GM23338 (cell line): Measurements from ENCODE around the gene MARCHF9. TPM values are rescaled to one million over a fixed set of nuclear protein-coding genes. Genes with fewer than 3 reads are reported as not detected.

ENCODE experiments used
- ATAC-seq: fragments of 200-7000 bp; cut with Tn5 transposase; 3 replicates; pipeline ENCODE4 v1.9.1; 2020
- DNase-seq: peaks from one replicate; pipeline ENCODE4 v3.0.0-alpha.2; 2015; ENCODE audit warnings: low spot score
- H2AFZ ChIP-seq: fragments of 200-600 bp; sonication (generic); 2 replicates; pipeline ENCODE4 v1.8.0; 2016; ENCODE audit warnings: antibody characterized with exemption, mild to moderate bottlenecking, moderate library complexity
- H3F3A ChIP-seq: fragments of 200-600 bp; sonication (generic); replicated peaks from 2 replicates; pipeline ENCODE4 v1.8.0; 2017; ENCODE audit warnings: antibody characterized with exemption, mixed run types, low read depth
- H3K27ac ChIP-seq: fragments of 200-600 bp; sonication (generic); 2 replicates; pipeline ENCODE4 v1.6.1; 2016; ENCODE audit warnings: low read depth
- H3K27me3 ChIP-seq: fragments of 200-600 bp; sonication (generic); 2 replicates; pipeline ENCODE4 v1.8.0; 2016; ENCODE audit warnings: mild to moderate bottlenecking, mixed run types, moderate library complexity; ENCODE audit not compliant: insufficient read depth
- H3K36me3 ChIP-seq: fragments of 200-600 bp; sonication (generic); 2 replicates; pipeline ENCODE4 v1.8.0; 2016; ENCODE audit warnings: mild to moderate bottlenecking; ENCODE audit not compliant: insufficient read depth
- H3K4me1 ChIP-seq: fragments of 200-600 bp; sonication (generic); 2 replicates; pipeline ENCODE4 v1.8.0; 2016; ENCODE audit warnings: mild to moderate bottlenecking, moderate library complexity; ENCODE audit not compliant: insufficient read depth
- H3K4me2 ChIP-seq: fragments of 200-600 bp; sonication (generic); 2 replicates; pipeline ENCODE4 v1.7.1; 2017; ENCODE audit warnings: mixed run types
- H3K4me3 ChIP-seq: fragments of 200-600 bp; sonication (generic); 2 replicates; pipeline ENCODE4 v1.6.1; 2016; ENCODE audit warnings: mixed run types
- H3K79me2 ChIP-seq: fragments of 200-600 bp; sonication (generic); replicated peaks from 2 replicates; pipeline ENCODE4 v1.8.0; 2017; ENCODE audit warnings: mild to moderate bottlenecking; ENCODE audit not compliant: insufficient read depth
- H3K9me2 ChIP-seq: fragments of 200-600 bp; sonication (generic); 2 replicates; pipeline ENCODE4 v1.8.0; 2017; ENCODE audit not compliant: insufficient read depth
- H4K20me1 ChIP-seq: fragments of 200-600 bp; sonication (generic); replicated peaks from 2 replicates; pipeline ENCODE4 v1.8.0; 2017; ENCODE audit warnings: mild to moderate bottlenecking; ENCODE audit not compliant: insufficient read depth
- H3K27ac Mint-ChIP-seq: 2 replicates; pipeline ENCODE4 v1.8.0; 2020; ENCODE audit warnings: inconsistent platforms, mild to moderate bottlenecking, moderate library complexity, mixed read lengths
- H3K27me3 Mint-ChIP-seq: 3 replicates; pipeline ENCODE4 v1.8.0; 2022; ENCODE audit warnings: low read depth, mild to moderate bottlenecking, moderate library complexity, mixed read lengths, inconsistent platforms; ENCODE audit not compliant: insufficient read depth, poor library complexity
- H3K36me3 Mint-ChIP-seq: 3 replicates; pipeline ENCODE4 v1.8.0; 2021; ENCODE audit warnings: low read depth, mild to moderate bottlenecking, inconsistent platforms, moderate library complexity, mixed read lengths
- H3K4me1 Mint-ChIP-seq: 3 replicates; pipeline ENCODE4 v1.8.0; 2020; ENCODE audit warnings: mild to moderate bottlenecking, inconsistent platforms, mixed read lengths
- H3K4me3 Mint-ChIP-seq: 3 replicates; pipeline ENCODE4 v1.8.0; 2021; ENCODE audit warnings: moderate library complexity, mild to moderate bottlenecking, inconsistent platforms, mixed read lengths
- H3K9me3 Mint-ChIP-seq: 3 replicates; pipeline ENCODE4 v1.8.0; 2020; ENCODE audit warnings: moderate library complexity, mild to moderate bottlenecking, inconsistent platforms, mixed read lengths
- CREB1 ChIP-seq: fragments of 250-450 bp; sonication (Bioruptor Pico); IDR thresholded peaks from 2 replicates; pipeline ENCODE4 v1.5.0; 2020; ENCODE audit warnings: low read depth, mild to moderate bottlenecking, moderate library complexity
- EZH2phosphoT487 ChIP-seq: fragments of 200-600 bp; sonication (generic); IDR thresholded peaks from one replicate; pipeline ENCODE4 v1.8.1; 2018; ENCODE audit warnings: antibody characterized with exemption; ENCODE audit not compliant: unreplicated experiment
- JUNB ChIP-seq: IDR thresholded peaks from one replicate; pipeline ENCODE4 v1.6.1; 2016; ENCODE audit warnings: antibody characterized with exemption; ENCODE audit not compliant: unreplicated experiment
- POLR2AphosphoS5 ChIP-seq: IDR thresholded peaks from 2 replicates; pipeline ENCODE4 v1.6.1; 2016; ENCODE audit warnings: antibody characterized with exemption, low read depth
- STAT1 ChIP-seq: IDR thresholded peaks from one replicate; pipeline ENCODE4 v1.6.1; 2016; ENCODE audit warnings: antibody characterized with exemption; ENCODE audit not compliant: unreplicated experiment
- ZNF114 ChIP-seq: fragments of 250-450 bp; sonication (Bioruptor Pico); IDR thresholded peaks from 2 replicates; pipeline ENCODE4 v1.5.0; 2020; ENCODE audit warnings: mild to moderate bottlenecking, moderate library complexity
- ZNF331 ChIP-seq: fragments of 250-450 bp; sonication (Bioruptor Pico); IDR thresholded peaks from 2 replicates; pipeline ENCODE4 v1.5.0; 2020; ENCODE audit warnings: low read depth, mild to moderate bottlenecking, moderate library complexity
- long read RNA-seq: library from polyadenylated mRNA; unstranded; transcript quantifications from one replicate; pipeline ENCODE4 v2.0.0, GENCODE V29; 2020; ENCODE audit not compliant: unreplicated experiment
- polyA plus RNA-seq: library from polyadenylated mRNA; unstranded; fragments of >200 nt; fragmentation: Nextera tagmentation; extraction: Ambion mirVana; gene quantifications from 2 replicates; pipeline ENCODE4 v1.2.1, GENCODE V29; 2016
- total RNA-seq: library from RNA; depleted of rRNA; stranded (reverse); fragments of >200 nt; shearing (Covaris generic); gene quantifications from 2 replicates; pipeline ENCODE4 v1.2.3, GENCODE V29; 2014; rRNA removed
- TF ChIP-seq, protein P1 (sequence below): IDR thresholded peaks from 2 replicates; pipeline ENCODE4 v1.6.1; 2016; ENCODE audit warnings: antibody characterized with exemption
- TF ChIP-seq, protein P2 (sequence below), 2 experiments: fragments of 200-600 bp in 1 of 2; sonication (generic) in 1 of 2; conservative IDR thresholded peaks; 2 replicates each; pipeline versions ENCODE4 v1.5.1 to v1.6.1; 2016 to 2017; ENCODE audit warnings: antibody characterized with exemption in 2 of 2, low read depth in 2 of 2, mild to moderate bottlenecking in 2 of 2, moderate library complexity in 1 of 2
- TF ChIP-seq, protein P3 (sequence below): fragments of 250-450 bp; sonication (Bioruptor Pico); IDR thresholded peaks from 2 replicates; pipeline ENCODE4 v1.5.0; 2020; ENCODE audit warnings: mild to moderate bottlenecking, moderate library complexity

MARCHF9 gene, protein sequence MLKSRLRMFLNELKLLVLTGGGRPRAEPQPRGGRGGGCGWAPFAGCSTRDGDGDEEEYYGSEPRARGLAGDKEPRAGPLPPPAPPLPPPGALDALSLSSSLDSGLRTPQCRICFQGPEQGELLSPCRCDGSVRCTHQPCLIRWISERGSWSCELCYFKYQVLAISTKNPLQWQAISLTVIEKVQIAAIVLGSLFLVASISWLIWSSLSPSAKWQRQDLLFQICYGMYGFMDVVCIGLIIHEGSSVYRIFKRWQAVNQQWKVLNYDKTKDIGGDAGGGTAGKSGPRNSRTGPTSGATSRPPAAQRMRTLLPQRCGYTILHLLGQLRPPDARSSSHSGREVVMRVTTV
- total RNA-seq (2.9 and 3.5 TPM in 2 replicates), polyA plus RNA-seq (3.1 and 3.3 TPM in 2 replicates)
- long read RNA-seq = 0 reads

DNA sequence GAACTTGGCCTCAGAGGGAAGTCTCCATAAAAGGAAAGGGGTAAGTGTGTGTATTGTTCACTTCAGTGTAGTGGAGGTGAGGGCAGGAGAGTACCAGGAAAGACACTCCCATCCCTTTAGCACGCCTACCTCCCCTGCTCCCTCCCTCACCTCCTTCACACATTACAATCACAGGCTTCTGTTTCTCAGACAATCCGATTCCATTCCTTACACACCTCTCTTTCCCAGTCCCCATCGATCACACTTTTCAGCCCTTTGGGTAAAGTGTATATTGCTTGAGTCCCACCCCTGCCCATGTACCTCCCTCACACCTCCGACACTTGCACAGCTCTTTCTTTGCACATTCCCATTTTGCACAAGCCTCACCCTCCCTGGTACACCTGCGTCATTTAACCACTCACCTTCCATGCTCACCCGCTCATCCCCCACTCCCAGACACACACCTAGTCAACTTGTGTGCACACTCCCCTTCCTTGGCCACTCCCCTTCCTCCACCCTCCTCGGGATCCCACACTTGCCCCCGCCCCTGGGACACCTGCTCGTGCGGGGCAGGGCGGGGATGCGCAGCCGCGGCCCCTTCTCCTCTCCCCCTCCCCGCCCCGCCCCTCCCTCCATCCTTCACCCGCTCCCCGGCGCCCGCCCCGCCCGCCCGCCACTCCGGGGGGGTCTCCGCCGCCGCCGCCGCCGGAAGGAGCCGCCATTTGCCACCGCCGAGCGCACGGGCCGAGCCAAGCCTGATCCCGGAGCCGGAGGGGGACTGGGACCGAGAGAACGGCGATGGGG, at the start of gene MARCHF9:
Gene MARCHF9, plus strand, starts transcription at position 693 of the 783 bp plus-strand sequence. CDS start 426 bp downstream, outside the sequence.
- H2AFZ ChIP-seq = peak within 1 kb of the TSS; percentile 96
- H3K9me3 Mint-ChIP-seq = no peaks in the 10 kb centered on the region; the same call in 2 of the 3 replicates
- peaks cover 21% of the 10 kb centered on the region for H3F3A ChIP-seq
- no peak within 1 kb of the TSS for H3K27ac Mint-ChIP-seq
- DNase-seq (peak; percentile 84), ATAC-seq (peak; percentile 33)
- H3K4me3 Mint-ChIP-seq = peak within 1 kb of the TSS; percentile 87
- peaks cover 36% of the 10 kb centered on the region for H3K4me1 ChIP-seq
- H3K27ac ChIP-seq = no peak within 1 kb of the TSS
- H3K4me2 ChIP-seq = peak within 1 kb of the TSS; percentile 97
- peak within 1 kb of the TSS; percentile 83 for H3K4me3 ChIP-seq
- peaks cover 23% of the 10 kb centered on the region for H3K79me2 ChIP-seq
- H3K27me3 ChIP-seq = peaks cover 62% of the 10 kb centered on the region
- peaks cover 24% of the 10 kb centered on the region for H3K36me3 Mint-ChIP-seq
- TF ChIP-seq, protein P1, sequence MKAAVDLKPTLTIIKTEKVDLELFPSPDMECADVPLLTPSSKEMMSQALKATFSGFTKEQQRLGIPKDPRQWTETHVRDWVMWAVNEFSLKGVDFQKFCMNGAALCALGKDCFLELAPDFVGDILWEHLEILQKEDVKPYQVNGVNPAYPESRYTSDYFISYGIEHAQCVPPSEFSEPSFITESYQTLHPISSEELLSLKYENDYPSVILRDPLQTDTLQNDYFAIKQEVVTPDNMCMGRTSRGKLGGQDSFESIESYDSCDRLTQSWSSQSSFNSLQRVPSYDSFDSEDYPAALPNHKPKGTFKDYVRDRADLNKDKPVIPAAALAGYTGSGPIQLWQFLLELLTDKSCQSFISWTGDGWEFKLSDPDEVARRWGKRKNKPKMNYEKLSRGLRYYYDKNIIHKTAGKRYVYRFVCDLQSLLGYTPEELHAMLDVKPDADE = no peak
- TF ChIP-seq JUNB (no peak), ZNF114 (no peak), CREB1 (CRISPR knock-in tag) (0 out of 2 replicates have a peak, but pooled peaks have one; percentile 10), STAT1 (no peak), POLR2AphosphoS5 (peak; percentile 67)
- TF ChIP-seq, protein P2, sequence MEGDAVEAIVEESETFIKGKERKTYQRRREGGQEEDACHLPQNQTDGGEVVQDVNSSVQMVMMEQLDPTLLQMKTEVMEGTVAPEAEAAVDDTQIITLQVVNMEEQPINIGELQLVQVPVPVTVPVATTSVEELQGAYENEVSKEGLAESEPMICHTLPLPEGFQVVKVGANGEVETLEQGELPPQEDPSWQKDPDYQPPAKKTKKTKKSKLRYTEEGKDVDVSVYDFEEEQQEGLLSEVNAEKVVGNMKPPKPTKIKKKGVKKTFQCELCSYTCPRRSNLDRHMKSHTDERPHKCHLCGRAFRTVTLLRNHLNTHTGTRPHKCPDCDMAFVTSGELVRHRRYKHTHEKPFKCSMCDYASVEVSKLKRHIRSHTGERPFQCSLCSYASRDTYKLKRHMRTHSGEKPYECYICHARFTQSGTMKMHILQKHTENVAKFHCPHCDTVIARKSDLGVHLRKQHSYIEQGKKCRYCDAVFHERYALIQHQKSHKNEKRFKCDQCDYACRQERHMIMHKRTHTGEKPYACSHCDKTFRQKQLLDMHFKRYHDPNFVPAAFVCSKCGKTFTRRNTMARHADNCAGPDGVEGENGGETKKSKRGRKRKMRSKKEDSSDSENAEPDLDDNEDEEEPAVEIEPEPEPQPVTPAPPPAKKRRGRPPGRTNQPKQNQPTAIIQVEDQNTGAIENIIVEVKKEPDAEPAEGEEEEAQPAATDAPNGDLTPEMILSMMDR (conservative IDR thresholded peaks at IDR 0.05; ENCODE audit: low read depth in 2 of 2) = no peak
- H3K9me2 ChIP-seq = no peaks in the 10 kb centered on the region
- no peaks in the 10 kb centered on the region; the same call in 1 of the 2 replicates for H3K36me3 ChIP-seq
- peaks cover 39% of the 10 kb centered on the region for H3K4me1 Mint-ChIP-seq
- H4K20me1 ChIP-seq = peaks cover 4% of the 10 kb centered on the region; the same call in 1 of the 2 replicates
- H3K27me3 Mint-ChIP-seq = peaks cover 62% of the 10 kb centered on the region

DNA sequence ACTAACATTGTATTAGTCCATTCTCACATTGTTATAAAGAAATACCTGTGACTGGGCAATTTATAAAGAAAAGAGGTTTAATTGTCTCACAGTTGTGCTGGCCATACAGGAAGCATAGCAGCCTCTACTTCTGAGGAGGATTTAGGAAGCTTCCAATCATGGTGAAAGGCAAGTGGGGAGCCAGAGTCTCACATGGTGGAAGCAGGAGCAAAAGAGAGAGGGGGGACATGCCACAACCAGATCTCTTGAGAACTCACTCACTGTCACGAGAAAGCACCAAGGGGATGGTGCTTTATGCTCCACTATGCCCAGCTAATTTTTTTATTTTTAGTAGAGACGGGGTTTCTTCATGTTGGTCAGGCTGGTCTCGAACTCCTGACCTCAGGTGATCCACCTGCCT, 47.7 kb upstream of the MARCHF9 start:
- no peaks in the 10 kb centered on the region for H3K27me3 ChIP-seq
- peaks cover 21% of the 10 kb centered on the region; the same call in 2 of the 3 replicates for H3K36me3 Mint-ChIP-seq
- no peak overlapping the region for H3K4me3 ChIP-seq
- H3F3A ChIP-seq = no peaks in the 10 kb centered on the region
- no peaks in the 10 kb centered on the region for H3K27me3 Mint-ChIP-seq
- peaks cover 3% of the 10 kb centered on the region; the same call in 1 of the 2 replicates for H3K36me3 ChIP-seq
- H3K4me1 Mint-ChIP-seq = no peaks in the 10 kb centered on the region
- no peak for ATAC-seq
- no peak overlapping the region for H2AFZ ChIP-seq
- no peaks in the 10 kb centered on the region for H3K9me2 ChIP-seq
- no peaks in the 10 kb centered on the region; the same call in 2 of the 3 replicates for H3K9me3 Mint-ChIP-seq
- H3K79me2 ChIP-seq = no peaks in the 10 kb centered on the region
- H3K4me2 ChIP-seq = no peak overlapping the region
- H4K20me1 ChIP-seq = peaks cover 4% of the 10 kb centered on the region
- no peak overlapping the region for H3K27ac Mint-ChIP-seq
- H3K27ac ChIP-seq = no peak overlapping the region
- H3K4me1 ChIP-seq = no peaks in the 10 kb centered on the region
- no peak overlapping the region for H3K4me3 Mint-ChIP-seq
- no peak for DNase-seq
- TF ChIP-seq JUNB = no peak
- no peak for TF ChIP-seq ZNF114
- no peak for TF ChIP-seq EZH2phosphoT487
- TF ChIP-seq, protein P3, sequence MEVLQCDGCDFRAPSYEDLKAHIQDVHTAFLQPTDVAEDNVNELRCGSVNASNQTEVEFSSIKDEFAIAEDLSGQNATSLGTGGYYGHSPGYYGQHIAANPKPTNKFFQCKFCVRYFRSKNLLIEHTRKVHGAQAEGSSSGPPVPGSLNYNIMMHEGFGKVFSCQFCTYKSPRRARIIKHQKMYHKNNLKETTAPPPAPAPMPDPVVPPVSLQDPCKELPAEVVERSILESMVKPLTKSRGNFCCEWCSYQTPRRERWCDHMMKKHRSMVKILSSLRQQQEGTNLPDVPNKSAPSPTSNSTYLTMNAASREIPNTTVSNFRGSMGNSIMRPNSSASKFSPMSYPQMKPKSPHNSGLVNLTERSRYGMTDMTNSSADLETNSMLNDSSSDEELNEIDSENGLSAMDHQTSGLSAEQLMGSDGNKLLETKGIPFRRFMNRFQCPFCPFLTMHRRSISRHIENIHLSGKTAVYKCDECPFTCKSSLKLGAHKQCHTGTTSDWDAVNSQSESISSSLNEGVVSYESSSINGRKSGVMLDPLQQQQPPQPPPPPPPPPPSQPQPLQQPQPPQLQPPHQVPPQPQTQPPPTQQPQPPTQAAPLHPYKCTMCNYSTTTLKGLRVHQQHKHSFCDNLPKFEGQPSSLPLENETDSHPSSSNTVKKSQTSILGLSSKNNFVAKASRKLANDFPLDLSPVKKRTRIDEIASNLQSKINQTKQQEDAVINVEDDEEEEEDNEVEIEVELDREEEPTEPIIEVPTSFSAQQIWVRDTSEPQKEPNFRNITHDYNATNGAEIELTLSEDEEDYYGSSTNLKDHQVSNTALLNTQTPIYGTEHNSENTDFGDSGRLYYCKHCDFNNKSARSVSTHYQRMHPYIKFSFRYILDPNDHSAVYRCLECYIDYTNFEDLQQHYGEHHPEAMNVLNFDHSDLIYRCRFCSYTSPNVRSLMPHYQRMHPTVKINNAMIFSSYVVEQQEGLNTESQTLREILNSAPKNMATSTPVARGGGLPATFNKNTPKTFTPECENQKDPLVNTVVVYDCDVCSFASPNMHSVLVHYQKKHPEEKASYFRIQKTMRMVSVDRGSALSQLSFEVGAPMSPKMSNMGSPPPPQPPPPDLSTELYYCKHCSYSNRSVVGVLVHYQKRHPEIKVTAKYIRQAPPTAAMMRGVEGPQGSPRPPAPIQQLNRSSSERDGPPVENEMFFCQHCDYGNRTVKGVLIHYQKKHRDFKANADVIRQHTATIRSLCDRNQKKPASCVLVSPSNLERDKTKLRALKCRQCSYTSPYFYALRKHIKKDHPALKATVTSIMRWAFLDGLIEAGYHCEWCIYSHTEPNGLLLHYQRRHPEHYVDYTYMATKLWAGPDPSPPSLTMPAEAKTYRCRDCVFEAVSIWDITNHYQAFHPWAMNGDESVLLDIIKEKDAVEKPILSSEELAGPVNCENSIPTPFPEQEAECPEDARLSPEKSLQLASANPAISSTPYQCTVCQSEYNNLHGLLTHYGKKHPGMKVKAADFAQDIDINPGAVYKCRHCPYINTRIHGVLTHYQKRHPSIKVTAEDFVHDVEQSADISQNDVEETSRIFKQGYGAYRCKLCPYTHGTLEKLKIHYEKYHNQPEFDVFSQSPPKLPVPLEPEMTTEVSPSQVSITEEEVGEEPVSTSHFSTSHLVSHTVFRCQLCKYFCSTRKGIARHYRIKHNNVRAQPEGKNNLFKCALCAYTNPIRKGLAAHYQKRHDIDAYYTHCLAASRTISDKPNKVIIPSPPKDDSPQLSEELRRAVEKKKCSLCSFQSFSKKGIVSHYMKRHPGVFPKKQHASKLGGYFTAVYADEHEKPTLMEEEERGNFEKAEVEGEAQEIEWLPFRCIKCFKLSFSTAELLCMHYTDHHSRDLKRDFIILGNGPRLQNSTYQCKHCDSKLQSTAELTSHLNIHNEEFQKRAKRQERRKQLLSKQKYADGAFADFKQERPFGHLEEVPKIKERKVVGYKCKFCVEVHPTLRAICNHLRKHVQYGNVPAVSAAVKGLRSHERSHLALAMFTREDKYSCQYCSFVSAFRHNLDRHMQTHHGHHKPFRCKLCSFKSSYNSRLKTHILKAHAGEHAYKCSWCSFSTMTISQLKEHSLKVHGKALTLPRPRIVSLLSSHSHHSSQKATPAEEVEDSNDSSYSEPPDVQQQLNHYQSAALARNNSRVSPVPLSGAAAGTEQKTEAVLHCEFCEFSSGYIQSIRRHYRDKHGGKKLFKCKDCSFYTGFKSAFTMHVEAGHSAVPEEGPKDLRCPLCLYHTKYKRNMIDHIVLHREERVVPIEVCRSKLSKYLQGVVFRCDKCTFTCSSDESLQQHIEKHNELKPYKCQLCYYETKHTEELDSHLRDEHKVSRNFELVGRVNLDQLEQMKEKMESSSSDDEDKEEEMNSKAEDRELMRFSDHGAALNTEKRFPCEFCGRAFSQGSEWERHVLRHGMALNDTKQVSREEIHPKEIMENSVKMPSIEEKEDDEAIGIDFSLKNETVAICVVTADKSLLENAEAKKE (CRISPR knock-in tag) = no peak
- no peak for TF ChIP-seq ZNF331 (CRISPR knock-in tag)
